HG02759 (cell line): Measurements from ENCODE around the gene IQSEC3.
"Not testable (repeated sequence)": the region's sequence is repeated elsewhere in the genome, so short reads cannot be mapped to it uniquely, and the experiment has no call there.

Source experiments
- ATAC-seq: cut with Tn5 transposase; IDR thresholded peaks from one replicate; pipeline ENCODE4 v1.9.1; 2021; ENCODE audit warnings: mild to moderate bottlenecking, moderate library complexity; ENCODE audit not compliant: unreplicated experiment

Gene IQSEC3

GRCh38 chr12:109872-110271, 43.3 kb downstream of the IQSEC3 start:
- no peak for ATAC-seq

DNA sequence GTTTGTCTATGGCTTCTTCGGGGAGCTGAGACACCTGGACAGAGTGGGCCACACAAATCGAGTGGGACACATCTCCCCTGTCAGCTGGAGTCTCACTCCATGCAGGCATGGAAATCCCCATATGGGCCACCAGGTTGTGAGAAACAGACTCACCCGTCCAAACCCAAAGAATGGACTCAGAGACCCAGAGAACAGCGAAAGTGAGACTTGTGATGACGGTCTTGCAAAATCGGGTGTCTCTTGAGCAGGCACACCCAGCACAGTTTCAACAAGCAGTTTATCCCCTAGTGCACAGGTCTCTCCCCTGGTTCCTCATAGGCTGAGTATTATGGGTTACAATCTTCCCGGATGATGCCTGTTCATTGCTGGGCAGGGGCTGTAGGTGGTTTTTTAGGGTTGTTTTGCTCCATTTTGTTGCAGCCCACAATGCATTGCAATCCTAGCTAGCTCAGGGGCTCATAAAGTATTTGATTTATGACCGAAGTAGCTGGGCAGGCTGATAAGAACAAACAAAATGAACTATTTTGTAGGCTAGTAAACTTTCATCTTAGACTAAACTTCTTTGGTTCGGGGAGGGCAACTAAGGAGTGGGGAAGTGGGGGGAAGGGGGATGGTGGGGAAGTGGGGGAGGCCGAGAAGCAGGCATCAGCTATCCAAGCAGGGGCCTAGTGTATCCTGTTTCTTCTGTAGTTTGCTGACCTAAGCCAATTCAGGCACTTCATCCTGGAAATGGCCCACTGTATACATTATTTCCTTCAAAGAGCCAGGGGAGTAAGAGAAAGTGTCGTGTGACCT, 45.3 kb downstream of the IQSEC3 start:
- ATAC-seq, result no peak

GRCh38 chr12:113347-113746, 46.8 kb downstream of the IQSEC3 start:
- ATAC-seq, result no peak

DNA sequence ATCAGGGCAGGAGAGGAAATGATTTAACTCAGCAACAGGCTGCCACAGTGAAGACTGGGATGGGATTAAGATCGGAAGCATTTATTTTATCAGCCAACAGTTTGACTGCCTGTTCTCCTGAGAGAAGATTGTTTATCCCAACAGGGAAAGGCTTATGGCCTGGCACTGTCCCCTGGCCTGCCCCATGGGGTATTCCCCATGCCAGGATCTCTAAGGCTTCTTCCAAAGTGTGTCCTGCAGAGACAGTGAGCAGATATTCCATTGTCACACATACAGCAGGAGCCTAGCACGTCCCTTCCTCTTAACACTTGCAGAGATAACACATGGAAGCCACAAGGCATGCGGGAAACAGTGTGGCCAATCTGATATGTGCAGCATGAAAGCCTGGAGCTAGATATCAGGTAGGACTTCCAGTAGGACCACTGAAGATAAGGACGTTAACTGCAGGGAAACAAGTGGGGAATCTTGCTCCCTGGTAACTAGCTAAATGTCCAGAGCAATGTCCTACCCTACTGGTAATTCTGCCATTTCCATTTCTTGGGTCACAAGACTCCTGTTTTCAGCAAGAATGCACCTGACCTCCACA, 48.2 kb downstream of the IQSEC3 start:
- no peak for ATAC-seq

- ATAC-seq, result no peak
These were observed 49.0 kb downstream of the IQSEC3 start for GRCh38 chr12:115518-115917.

- no peak for ATAC-seq
These were observed 49.7 kb downstream of the IQSEC3 start for GRCh38 chr12:115960-116915.

- ATAC-seq, result no peak
These were observed 50.7 kb downstream of the IQSEC3 start for GRCh38 chr12:117311-117710.

- ATAC-seq, result no peak
These were observed 51.3 kb downstream of the IQSEC3 start for GRCh38 chr12:117816-118345.

DNA sequence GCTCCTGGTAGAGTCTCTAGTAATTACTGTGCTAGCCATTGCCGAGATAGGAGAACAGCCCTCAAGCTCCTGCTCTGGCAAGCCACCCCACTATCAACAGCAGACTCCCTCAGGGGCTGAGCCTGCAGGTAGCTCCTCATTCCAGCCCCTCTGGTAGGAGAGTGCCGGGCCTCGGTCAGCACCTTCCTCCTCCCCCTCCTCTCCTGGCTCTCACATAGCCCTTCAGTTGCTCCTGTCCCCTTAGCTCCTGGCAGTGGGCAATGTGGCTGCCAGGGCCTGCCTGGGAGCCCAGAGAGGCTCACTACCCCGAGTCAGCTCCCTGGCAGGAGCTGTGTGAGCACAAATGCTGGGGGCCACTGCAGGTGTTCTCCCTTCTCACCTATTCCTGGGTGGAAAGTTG, 52.0 kb downstream of the IQSEC3 start:
- ATAC-seq, result no peak

GRCh38 chr12:120951-121350, 54.4 kb downstream of the IQSEC3 start:
- no peak for ATAC-seq

DNA sequence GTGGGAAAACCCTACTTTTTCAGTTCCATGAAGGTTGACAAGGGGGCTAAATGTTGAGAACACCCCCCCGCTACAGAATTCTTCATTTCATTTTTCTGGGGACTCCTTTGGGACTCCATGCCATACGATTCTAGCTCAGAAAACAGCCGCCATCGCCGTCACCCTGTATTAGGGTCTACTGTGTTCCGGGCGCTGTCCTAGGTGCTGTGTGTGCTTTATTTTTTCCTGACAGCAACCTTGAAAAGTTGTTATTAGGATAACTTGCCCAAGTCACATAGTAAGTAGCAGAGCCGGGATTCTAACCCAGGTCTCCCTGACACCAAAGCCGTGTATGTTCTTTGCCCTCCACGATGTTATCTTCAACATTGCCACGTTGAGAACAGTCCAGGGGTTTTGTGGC, 55.1 kb downstream of the IQSEC3 start:
- no peak for ATAC-seq

- no peak for ATAC-seq
These were observed 58.5 kb downstream of the IQSEC3 start for GRCh38 chr12:125075-125474.

- no peak for ATAC-seq
These were observed 59.0 kb downstream of the IQSEC3 start for GRCh38 chr12:125566-125965.

GRCh38 chr12:128079-128478, 61.5 kb downstream of the IQSEC3 start:
- ATAC-seq, result no peak

DNA sequence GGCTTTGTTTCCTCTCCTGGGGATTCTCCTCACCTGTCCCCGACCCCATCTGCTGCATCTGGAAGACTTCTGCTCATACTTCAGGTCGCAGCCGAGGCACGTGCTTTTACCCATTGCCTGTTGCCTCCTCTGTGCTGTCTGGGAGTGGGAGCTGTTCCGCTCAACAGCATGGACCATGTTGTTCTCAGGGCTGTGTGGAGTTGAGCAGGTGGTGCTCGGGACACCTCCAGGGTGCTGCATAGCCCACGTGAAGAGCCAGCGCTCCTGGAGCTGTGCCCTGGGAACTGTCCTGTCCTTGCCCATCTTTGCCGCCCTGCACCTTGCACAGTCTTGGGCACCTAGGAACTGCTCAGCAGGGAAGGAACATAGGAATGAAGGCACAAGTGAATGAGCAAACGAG, 62.4 kb downstream of the IQSEC3 start:
- ATAC-seq, result no peak

DNA sequence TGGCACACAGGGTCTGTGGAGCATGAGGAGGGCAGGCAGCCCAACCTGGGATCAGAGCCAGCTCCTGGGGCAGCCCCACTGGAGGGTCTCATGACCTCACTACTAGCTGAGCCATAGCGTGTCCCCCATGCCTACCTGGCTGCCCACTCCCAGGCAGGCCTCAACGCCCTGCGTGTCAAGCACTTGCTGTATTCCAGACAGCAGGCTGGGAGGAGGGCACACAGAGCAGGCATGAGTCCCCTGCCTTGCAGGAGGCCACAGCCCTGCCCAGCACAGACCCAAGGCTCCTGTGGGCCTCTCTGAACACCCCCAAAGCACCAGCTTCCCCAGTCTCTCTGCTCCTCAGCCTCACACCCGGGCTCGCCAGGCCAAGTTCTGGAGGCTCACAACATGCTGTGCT, 64.0 kb downstream of the IQSEC3 start:
- no peak for ATAC-seq

GRCh38 chr12:131008-131407, 64.4 kb downstream of the IQSEC3 start:
- ATAC-seq, result no peak

GRCh38 chr12:131732-132495, 65.3 kb downstream of the IQSEC3 start:
- no peak for ATAC-seq

- not testable (repeated sequence) for ATAC-seq
These were observed 67.2 kb downstream of the IQSEC3 start for GRCh38 chr12:133616-134232.

GRCh38 chr12:135138-135537, 68.6 kb downstream of the IQSEC3 start:
- no peak for ATAC-seq
